Retinal pigment epithelial cell (primary cell): ENCODE data around the gene SELENOI.
"Not testable (repeated sequence)": the region's sequence is repeated elsewhere in the genome, so short reads cannot be mapped to it uniquely, and the experiment has no call there.

ENCODE experiments used
- DNase-seq: peaks from one replicate; pipeline ENCODE4 v3.0.0-alpha.2; 2010; ENCODE audit warnings: low read depth
- H3K4me3 ChIP-seq: 2 replicates; pipeline ENCODE4 v1.5.1; 2011; ENCODE audit warnings: mild to moderate bottlenecking, low read length, control low read depth, moderate library complexity
- TF ChIP-seq, protein P1 (sequence below): conservative IDR thresholded peaks from 2 replicates; pipeline ENCODE4 v1.5.1; 2011; ENCODE audit warnings: low read depth, low read length, control low read depth, inconsistent platforms

SELENOI gene

GRCh38 chr2:26316845-26317244 is 29.1 kb upstream of the SELENOI start:
- H3K4me3 ChIP-seq: no peak overlapping the region
- TF ChIP-seq, protein P1, sequence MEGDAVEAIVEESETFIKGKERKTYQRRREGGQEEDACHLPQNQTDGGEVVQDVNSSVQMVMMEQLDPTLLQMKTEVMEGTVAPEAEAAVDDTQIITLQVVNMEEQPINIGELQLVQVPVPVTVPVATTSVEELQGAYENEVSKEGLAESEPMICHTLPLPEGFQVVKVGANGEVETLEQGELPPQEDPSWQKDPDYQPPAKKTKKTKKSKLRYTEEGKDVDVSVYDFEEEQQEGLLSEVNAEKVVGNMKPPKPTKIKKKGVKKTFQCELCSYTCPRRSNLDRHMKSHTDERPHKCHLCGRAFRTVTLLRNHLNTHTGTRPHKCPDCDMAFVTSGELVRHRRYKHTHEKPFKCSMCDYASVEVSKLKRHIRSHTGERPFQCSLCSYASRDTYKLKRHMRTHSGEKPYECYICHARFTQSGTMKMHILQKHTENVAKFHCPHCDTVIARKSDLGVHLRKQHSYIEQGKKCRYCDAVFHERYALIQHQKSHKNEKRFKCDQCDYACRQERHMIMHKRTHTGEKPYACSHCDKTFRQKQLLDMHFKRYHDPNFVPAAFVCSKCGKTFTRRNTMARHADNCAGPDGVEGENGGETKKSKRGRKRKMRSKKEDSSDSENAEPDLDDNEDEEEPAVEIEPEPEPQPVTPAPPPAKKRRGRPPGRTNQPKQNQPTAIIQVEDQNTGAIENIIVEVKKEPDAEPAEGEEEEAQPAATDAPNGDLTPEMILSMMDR: no peak
- DNase-seq: no peak

- TF ChIP-seq, protein P1: no peak
- no peak overlapping the region for H3K4me3 ChIP-seq
- DNase-seq: no peak
Observed at GRCh38 chr2:26317377-26318105, 28.4 kb upstream of the SELENOI start.

DNA sequence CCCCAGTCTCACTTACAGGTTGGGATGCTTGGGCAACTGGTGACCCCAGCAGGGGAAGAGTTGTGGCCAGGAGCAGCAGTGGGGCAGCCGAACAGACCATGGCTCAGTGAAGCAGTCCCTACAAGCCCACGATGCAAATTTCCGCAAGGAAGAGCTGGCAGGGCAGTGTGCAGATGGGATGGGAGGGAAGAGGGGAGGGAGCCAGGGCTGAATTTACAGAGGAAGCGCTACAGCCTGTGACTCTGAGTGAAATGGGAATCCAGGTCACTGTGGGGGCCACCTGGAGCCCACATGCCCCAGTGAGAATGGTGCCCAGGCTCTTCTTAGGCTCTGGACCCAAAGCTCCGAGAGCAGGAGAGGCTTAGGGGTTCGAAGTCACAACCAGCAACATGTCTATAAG is 27.0 kb upstream of the SELENOI start:
- TF ChIP-seq, protein P1: no peak
- H3K4me3 ChIP-seq: no peak overlapping the region
- no peak for DNase-seq

- DNase-seq, H3K4me3 ChIP-seq: not testable (repeated sequence)
Observed at GRCh38 chr2:26324479-26324878, 21.5 kb upstream of the SELENOI start.

- TF ChIP-seq, protein P1: no peak
- no peak for DNase-seq
- no peak overlapping the region for H3K4me3 ChIP-seq
Observed at GRCh38 chr2:26324903-26325302, 21.0 kb upstream of the SELENOI start.

DNA sequence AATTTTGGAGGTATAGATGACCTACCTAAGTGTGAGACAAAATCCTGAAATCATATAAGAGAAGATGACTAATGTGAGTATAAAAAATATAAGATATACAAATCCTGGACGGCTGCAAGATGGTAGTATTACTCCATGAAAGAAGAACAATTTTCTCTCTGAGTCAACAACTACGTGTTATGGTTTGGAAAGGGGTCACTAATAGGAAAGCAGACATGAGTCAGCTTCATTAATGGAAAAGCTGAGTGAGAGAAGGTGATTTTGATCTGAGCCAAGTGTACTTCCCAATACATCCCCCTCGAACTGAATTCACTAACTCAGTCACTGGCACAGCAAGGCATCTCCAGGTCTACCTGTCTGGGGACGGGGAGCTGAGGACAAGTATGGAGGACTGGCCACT is 20.1 kb upstream of the SELENOI start:
- no peak for DNase-seq
- no peak overlapping the region for H3K4me3 ChIP-seq
- TF ChIP-seq, protein P1: no peak

DNA sequence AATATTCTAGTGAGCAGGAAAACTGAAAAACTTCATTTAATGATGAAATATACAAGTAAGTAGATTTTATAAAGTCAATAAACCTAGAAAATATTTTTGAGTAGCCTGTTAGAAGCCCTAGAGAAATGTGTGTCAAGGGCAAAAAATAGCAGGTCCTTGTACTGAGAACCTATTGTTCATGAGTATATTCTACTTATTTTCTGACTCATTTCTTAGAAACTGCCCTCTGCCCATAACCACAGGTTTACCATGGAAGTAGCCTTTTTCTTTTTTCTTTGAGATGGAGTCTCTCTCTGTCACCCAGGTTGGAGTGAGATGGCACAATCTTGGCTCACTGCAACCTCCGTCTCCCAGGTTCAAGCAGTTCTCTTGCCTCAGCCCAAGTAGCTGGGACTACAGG is 19.4 kb upstream of the SELENOI start:
- DNase-seq: no peak
- TF ChIP-seq, protein P1: no peak
- no peak overlapping the region for H3K4me3 ChIP-seq
